ENCODE data around the gene VRK2.

VRK2 gene

GRCh38 chr2:58027029-58027428 lies 19.6 kb upstream of the VRK2 start:
- no peak overlapping the region for H3K4me3 ChIP-seq (ENCODE audit: low read depth, low read length)
- TF ChIP-seq CTCF (IDR thresholded peaks at IDR 0.05; ENCODE audit: low read depth, low read length, missing control alignments): no peak
- no peak for DNase-seq (ENCODE audit: low read depth)
- in situ Hi-C loops (cut with HindIII; ENCODE audit: low sequenced_read_pairs): no loop called here

- H3K4me3 ChIP-seq (ENCODE audit: low read depth, low read length): no peak overlapping the region
- in situ Hi-C loops (cut with HindIII; ENCODE audit: low sequenced_read_pairs): no loop called here
- no peak for DNase-seq (ENCODE audit: low read depth)
- no peak for TF ChIP-seq CTCF (IDR thresholded peaks at IDR 0.05; ENCODE audit: low read depth, low read length, missing control alignments)
Measured at GRCh38 chr2:58030771-58031170, 15.8 kb upstream of the VRK2 start.

GRCh38 chr2:58032016-58032763 lies 14.4 kb upstream of the VRK2 start:
- TF ChIP-seq CTCF (IDR thresholded peaks at IDR 0.05; ENCODE audit: low read depth, low read length, missing control alignments): no peak
- DNase-seq (ENCODE audit: low read depth): no peak
- in situ Hi-C loops (cut with HindIII; ENCODE audit: low sequenced_read_pairs): no loop called here
- no peak overlapping the region for H3K4me3 ChIP-seq (ENCODE audit: low read depth, low read length)

- in situ Hi-C loops (cut with HindIII; ENCODE audit: low sequenced_read_pairs): no loop called here
- no peak for TF ChIP-seq CTCF (IDR thresholded peaks at IDR 0.05; ENCODE audit: low read depth, low read length, missing control alignments)
- no peak for DNase-seq (ENCODE audit: low read depth)
- H3K4me3 ChIP-seq (ENCODE audit: low read depth, low read length): no peak overlapping the region
Measured at GRCh38 chr2:58032764-58033080, 13.9 kb upstream of the VRK2 start.

GRCh38 chr2:58033530-58033929 lies 13.1 kb upstream of the VRK2 start:
- no peak for DNase-seq (ENCODE audit: low read depth)
- in situ Hi-C loops (cut with HindIII; ENCODE audit: low sequenced_read_pairs): no loop called here
- H3K4me3 ChIP-seq (ENCODE audit: low read depth, low read length): no peak overlapping the region
- no peak for TF ChIP-seq CTCF (IDR thresholded peaks at IDR 0.05; ENCODE audit: low read depth, low read length, missing control alignments)

DNA sequence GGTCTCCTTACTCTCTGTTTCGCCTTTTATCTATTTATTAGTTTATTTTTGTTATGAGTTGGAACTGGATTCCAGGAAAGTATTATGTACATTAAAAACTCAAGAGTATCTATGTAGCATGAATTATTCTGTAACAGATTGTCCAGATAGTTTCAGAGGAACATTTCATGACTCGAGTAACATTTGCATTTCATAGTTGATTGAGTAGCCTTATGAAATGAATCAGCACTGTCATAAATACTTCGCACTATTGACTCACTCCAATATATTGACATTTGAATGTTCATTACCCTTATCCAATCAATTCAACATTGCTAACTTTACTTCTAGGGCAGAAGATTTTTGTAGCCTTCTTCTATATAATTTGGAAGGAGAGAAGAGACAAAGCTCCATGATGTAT lies 11.3 kb upstream of the VRK2 start:
- DNase-seq (ENCODE audit: low read depth): no peak
- in situ Hi-C loops (cut with HindIII; ENCODE audit: low sequenced_read_pairs): no loop called here
- H3K4me3 ChIP-seq (ENCODE audit: low read depth, low read length): no peak overlapping the region
- TF ChIP-seq CTCF (IDR thresholded peaks at IDR 0.05; ENCODE audit: low read depth, low read length, missing control alignments): no peak

Data from astrocyte of the cerebellum (primary cell).